NCI-H524 treated with DMSO at 0.1 percent for 48 hours (cell line): ENCODE data around the gene NKX3-2.

Experiments
- DNase-seq: peaks from one replicate; lab custom pipeline; 2025; lab: John Stamatoyannopoulos, UW

The NKX3-2 gene

DNA sequence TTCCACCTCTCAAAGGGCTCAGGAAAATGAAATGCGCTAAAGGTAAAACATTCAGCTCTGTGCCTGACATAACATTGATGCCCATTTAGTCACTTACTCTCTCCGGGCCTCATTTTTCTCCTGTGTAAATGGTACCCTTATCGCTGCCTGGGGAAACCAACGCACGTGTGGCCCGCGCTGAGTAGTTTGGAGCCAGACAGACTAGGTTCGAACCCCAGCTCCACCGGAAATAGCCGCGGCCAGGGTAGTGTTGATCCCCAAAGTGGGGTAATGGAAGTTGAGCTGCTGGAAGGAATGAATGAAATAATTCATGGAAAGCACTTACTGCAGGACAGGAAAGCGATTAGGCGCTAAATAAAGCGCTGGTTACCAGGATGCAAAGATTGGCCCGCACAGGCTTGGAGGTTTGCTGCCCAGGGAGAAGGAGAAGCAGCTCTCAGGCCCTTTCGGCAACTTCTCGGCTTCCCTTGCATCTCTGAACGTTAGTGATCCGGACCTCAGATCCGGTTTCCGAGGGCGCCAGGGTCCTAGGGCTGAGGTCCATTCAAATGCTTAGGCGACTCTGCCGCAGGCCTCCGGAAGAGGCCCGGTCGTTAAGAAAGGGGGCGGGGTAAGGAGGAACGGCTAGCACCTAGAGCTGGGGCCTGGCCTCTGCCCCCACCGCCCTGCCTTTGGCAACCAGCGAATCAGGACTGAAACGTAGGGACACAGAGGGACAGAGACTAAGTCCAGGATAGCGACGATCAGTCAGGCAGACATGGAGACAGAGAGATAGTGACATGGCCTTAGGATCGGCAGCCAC lies 13.3 kb downstream of the NKX3-2 start:
- DNase-seq: no peak

DNA sequence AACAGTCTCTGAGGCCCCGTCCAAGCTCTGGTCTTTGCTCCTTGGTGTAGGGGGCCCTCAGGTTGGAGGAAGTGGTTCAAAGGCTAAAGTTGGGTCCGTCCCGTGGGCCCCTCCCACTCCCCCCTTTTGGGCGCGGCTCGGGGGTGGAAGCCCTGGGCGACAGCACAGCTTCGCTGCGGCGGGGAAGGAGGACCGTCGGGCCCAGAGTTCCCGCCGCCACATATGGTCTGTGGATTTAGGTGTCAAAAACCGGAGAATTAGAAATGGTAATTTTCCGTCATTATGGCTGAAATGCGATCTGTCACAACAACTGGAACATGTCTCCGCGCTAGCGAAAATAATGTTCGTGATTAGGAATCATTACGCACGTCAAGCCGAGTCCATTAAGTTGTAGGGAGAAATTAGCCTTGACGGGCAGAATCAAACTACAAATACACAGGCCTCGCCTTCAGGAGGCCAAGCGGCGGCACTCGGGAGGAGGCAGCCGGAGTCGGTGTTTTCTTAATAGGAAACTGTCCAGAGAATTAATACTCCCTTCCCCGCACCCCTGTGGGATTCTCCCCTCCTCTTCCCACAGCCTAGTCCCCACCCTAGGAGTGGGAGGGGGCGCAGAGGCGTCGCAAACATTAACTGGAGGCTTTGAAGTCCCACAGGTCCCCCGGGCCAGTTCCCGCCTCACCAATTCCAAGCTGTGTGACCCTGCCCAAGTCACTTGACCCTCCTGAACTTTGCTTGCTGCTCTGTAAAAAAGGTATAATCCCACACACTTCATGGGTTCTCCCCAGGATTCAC lies 15.0 kb downstream of the NKX3-2 start:
- DNase-seq: no peak

- DNase-seq: no peak
These were observed 15.5 kb downstream of the NKX3-2 start for GRCh38 chr4:13528821-13529127.

DNA sequence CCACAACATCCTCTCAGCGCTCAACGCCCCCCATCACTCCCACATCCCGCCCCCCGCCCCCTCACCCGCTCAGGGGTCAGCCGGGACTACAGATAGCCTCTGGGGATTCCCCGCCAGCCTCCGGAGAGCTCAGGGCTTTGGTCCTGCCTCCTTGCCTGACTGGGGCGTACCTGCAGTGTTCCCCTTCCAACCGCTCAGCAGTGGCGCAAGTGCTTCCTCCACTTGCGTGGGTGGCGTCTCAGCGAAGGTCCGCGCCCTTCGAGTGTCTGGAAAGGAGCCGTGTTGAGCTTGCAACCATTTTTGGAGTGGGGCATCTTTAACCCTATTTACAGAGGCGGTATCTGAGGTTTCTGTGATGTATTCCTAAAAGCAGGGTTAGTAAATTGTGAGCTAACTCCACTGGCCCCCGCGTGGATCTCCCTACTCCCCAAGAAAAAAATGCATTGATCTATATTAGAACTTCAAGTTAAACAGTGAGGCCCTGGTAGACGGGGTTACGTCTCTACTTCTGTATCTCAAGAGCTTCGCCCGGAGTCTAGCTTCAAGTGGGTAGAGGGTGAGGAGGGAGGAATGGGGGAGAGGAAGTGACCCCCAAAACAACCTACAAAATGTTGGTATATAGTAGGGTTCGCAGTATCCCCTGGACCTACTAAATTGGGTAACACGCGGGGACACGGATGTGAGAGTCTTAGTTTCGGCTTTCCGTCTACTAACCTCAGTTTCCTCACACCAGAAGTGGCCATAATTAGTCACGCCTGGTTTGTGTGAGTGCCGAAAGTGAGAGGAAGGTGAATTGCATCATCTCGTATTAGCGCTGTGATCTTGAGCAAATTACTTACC lies 16.1 kb downstream of the NKX3-2 start:
- no peak for DNase-seq

DNA sequence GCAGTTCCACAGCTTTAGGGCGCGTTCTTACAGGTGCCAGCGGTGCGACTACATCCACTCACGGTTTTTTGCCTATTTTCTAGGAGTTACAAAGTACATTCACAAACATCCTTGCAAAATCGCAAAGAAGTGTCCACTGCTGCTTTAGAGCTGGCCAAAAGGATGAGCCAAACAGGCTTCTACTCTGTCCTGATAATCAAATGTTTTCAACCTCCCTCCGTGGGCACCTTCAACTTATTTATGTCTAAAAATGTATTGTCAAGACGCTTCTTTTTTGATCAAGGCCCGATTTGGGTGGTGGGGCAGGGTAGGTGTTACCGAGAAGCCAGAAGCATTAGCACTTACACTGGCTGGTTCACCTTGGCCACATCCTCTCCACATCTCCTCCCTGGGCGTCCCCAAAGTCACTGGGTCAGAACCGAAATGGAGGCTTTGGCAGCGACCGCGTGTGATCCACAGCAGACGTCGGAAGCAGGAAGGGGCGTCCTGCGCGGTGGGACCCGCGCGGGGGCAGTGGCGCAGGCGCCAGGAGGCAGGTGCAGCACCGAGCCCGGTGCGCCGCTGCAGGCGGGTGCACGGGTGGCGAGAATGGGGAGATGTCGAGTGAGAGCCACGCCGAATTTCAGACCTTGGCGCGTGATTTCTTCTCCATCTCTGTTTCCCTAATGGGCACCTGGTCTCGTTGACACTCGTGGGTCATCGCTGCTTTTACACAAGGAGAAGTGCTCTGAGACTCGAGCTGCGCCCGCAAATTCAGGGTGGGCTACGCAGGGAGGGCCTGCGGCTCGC lies 16.9 kb downstream of the NKX3-2 start:
- DNase-seq: no peak

GRCh38 chr4:13526658-13527057 lies 17.6 kb downstream of the NKX3-2 start:
- DNase-seq: no peak

DNA sequence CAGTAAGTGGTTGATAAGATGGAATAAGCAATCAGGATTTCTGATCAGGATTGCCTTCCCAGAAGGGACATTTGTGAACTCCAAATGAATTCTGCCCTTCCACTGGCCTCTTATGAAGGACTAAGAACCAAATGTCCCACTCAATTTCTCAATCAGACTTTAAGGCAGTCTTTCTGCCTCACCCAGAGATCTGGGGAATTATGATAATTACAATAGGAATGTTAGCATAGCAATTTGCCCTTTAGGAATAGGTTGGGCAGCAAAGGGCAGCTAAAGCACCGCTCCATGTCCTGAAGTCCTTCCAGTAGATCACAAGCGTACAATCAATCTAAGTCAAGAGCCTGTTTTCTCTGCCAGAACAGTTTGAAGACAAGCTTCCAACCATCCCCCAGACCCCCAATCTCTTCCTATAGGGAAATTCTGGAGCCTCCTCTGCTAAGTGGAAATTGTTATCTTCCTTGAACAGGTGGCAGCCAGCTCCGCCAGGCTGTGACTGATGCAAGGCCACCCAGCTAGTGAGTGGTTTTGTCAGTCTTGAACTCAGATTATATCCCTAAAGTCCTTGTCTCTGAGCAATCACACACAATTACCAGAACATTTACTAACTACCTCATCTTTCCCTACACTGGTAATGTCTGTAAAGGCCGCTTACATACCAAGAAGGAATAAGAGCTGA lies 18.6 kb downstream of the NKX3-2 start:
- no peak for DNase-seq

GRCh38 chr4:13524504-13525243 lies 19.6 kb downstream of the NKX3-2 start:
- no peak for DNase-seq

DNA sequence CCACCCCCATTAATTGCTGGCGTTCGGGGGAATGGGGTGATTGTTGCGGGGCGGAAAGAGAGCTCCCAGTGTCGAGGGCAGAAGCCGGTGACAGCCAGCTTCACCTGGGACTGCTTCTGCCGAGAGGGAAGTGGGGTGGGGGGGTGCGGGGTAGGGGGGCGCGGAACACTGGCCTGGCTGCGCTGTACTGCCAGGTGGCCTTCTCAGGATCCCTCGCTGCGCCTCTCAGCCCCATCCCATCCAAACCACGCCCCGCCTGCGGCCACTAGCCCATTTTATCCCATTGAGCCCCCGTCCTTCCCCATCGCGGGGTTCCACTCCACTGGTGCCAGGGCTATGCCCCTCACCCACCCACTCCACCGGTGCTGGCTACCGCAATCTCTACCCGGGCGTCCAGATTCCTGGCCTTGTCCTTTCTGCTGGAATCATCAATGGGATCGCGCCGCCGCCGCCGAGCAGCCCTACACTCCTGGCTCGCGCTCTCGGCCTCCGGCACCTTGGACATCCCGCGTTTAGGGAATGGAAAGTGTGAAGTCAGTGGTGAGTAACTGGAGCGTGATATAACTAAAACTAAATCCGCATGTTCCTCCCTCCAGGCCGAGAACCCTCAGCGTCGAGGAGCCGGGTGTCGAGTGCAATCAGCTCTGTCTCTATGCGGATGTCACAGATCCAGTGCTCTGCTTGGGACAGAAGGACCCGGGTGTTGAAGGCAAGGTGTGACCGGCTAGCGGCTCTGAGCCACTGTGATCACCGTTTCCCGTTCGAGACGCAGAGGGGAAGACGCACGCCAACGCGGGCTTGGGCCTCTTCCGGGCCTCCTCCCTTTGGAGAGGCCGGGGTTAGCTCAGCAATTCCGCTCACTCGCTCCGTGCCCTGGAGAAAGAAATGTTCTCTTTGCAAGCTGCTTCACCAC lies 20.5 kb downstream of the NKX3-2 start:
- DNase-seq: no peak

DNA sequence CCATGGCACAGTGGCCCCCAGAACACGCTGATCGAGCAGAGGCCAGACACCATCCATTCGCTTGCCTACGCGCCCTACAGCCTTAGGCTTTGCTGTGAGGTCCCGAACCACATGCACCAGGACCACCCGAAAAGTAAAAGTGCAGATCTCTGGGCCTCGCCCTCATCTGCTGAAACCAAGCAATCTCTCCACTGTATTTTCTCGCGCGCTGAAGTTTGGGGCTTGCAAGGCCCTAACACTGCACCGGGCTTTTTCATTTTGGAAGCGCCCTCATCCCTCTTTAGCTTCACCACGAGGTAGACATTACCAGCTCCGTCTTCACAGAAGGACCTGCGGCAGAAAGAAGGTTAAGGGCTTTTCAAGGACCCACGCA lies 21.2 kb downstream of the NKX3-2 start:
- no peak for DNase-seq

DNA sequence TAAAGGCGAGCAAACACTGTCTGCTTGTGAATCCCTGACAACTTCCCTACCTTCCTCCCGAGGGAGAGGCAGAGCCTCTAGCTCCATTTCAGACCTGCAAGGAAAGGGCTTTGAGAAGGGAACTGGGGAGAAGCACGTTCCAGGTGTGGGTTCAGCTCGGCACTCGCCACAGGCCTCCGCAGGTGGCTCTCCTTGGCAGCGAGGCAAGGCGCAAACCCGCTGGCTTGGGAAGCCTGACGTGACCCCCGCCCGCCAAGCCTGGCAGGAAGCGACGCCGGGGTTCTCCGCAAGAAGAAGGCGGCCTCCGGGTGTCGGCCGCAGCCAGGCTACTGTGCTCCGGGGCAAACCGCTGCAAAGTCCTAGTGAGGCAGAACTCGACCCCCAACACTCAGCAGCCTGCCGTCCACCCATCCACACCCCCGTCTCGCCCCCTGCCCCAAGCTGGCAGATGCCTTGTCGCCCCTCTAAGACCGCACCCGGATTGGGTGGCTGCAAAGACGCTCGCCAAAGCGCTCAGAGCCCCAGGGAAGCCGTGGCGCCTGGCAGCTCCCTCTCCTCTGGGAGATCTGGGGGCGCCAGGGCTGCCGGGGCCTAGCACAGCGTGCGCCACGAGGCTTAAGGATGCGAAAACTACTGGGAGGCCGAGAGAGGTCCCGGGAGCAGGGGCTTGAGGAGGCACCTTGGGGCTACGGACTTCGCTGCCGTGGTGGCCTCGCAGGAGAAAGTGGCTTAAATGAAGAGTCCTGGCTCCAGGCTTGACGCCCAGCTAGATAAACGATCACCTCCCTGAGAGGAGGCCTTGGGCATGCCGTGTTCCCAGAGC lies 21.8 kb downstream of the NKX3-2 start:
- no peak for DNase-seq

GRCh38 chr4:13521047-13521446 lies 23.3 kb downstream of the NKX3-2 start:
- no peak for DNase-seq

- DNase-seq: no peak
These were observed 27.9 kb downstream of the NKX3-2 start for GRCh38 chr4:13516315-13516860.

- no peak for DNase-seq
These were observed 29.0 kb downstream of the NKX3-2 start for GRCh38 chr4:13515268-13515667.

DNA sequence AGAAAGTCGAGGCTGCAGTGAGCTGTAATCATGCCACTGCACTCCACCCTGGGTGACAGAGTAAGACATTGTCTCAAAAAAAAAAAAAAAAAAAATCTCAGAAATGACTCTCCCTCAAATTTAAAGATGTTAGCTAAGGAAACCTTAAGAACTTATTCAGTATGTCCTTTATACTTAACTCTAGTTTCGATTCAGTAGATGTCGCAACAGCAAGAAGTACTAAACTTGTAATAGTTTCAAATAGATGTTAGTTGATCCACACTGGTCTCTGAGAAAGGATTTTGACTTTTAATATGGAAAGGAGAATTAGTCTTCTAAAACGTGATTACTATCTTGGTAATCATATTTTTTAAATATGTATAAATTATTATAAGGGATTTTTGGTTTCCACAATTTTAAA lies 29.6 kb downstream of the NKX3-2 start:
- DNase-seq: no peak

DNA sequence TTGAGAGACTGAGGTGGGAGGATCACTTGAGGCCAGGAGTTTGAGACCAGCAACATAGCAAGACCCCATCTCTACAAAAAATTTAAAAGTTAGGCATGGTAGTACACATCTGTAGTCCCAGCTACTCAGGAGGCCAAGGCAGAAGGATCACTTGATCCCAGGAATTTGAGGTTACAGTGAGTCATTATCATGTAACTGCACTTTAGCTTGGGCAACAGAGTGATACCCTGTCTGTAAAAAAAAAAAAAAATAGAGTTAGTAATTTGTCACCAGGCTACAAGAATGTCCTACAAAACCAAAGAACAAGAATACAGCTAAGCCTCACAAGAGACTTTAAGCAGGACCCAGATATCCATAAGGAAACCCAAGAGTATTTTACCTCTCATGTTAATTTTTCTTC lies 33.2 kb downstream of the NKX3-2 start:
- no peak for DNase-seq

DNA sequence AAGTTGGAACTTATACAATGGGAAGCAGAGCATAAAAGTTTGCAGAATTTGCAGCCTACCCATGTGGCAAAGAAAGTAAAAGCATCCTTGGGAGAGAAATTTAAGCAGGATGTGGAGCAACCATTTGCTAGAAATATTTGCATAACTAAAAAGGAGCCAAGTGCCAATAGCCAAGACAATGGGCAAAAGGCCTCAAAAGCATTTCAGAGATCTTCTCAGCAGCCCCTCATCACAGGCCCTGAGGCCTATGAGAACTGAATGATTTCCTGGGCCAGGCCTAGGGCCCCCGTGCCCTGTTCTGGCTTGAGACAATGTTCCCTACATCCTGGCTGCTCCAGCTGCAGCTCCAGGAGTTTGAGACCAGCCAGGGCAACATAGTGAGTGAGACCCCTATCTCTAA lies 34.9 kb downstream of the NKX3-2 start:
- no peak for DNase-seq

DNA sequence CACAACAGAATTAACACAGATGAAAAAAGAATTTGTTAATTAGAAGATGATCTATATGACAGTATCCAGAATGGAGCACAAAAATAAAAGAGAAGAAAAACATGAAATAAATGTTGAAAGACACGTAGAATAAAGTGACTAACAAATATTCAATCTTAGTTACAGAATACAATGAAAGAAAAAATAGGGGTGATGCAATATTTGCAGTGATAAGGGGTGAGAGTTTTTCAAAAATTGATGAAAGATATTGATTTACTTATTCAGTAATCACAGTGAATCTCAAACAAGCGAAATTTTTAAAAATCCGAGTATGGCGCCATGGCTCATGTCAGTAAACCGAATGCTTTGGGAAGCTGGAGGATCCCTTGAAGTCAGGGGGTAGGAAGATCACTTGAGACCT lies 39.9 kb downstream of the NKX3-2 start:
- DNase-seq: no peak
